Measurements from ENCODE around the gene RHBDL2. TPM values are rescaled to one million over a fixed set of nuclear protein-coding genes. Genes with fewer than 3 reads are reported as not detected.

The RHBDL2 gene
- total and polyA plus RNA-seq, 9 of the 15 experiments (the other 6 are each of a cell fraction or from before 2014, with no cell fraction given): not detected

GRCh38 chr1:38891753-38892152, 49.9 kb downstream of the RHBDL2 start:
- in situ Hi-C loops (cut with MboI) (no loop called here), intact Hi-C loops (cut with micrococcal nuclease) (no loop called here)
- FAIRE-seq: peak; percentile 42
- no peak overlapping the region for H2AFZ ChIP-seq (ENCODE audit: low read depth, low read length)
- no peaks in the 10 kb centered on the region for H3K79me2 ChIP-seq (ENCODE audit: control insufficient read depth, insufficient read depth, low read length)
- BruUV-seq (replicated peaks): no TSS peak
- CTCF ChIA-PET (ENCODE audit: low intra/inter-chr PET ratio): interaction anchor here (0.7 kb wide), 1 partner anchor 201 kb away, joined by 3 read pairs; no protein-coding TSS in a partner anchor
- peak; percentile 94 for ATAC-seq
- no peak overlapping the region for H3K9ac ChIP-seq (ENCODE audit: insufficient read depth in 1 of 2, low read depth in 2 of 2, low read length in 2 of 2)
- WGBS (ENCODE audit: insufficient coverage, low coverage, missing lambda C conversion rate): 0% methylated on average over 1 of the region's 1 CpG
- H3K9me1 ChIP-seq (ENCODE audit: control insufficient read depth, insufficient read depth, low read length): no peaks in the 10 kb centered on the region
- H3K36me3 ChIP-seq (ENCODE audit: control insufficient read depth, insufficient read depth, low read length): no peaks in the 10 kb centered on the region
- DNase-seq (ENCODE audit: extremely low read depth in 1 of 4, low spot score in 3 of 4): peak; percentile 49 to 66 (median 56)
- no peak overlapping the region for H3K4me2 ChIP-seq (ENCODE audit: insufficient read depth, low read length)
- POLR2A ChIA-PET: interaction anchor here (1.3 to 1.4 kb wide), 2 partner anchors 10 to 67 kb away, joined by 3 to 4 read pairs; no protein-coding TSS in a partner anchor
- H3K4me1 ChIP-seq (replicated peaks in 1 of 2; ENCODE audit: control insufficient read depth in 2 of 2, insufficient read depth in 2 of 2, low read length in 2 of 2): no peaks in the 10 kb centered on the region
- no peak overlapping the region for H3K27ac ChIP-seq (ENCODE audit: extremely low read depth, low read depth, low read length)
- no peak overlapping the region for H3K4me3 ChIP-seq
- H3K9me3 ChIP-seq (replicated peaks; ENCODE audit: control insufficient read depth, insufficient read depth, low read depth, low read length): no peaks in the 10 kb centered on the region
- no peaks in the 10 kb centered on the region for H4K20me1 ChIP-seq (replicated peaks; ENCODE audit: control insufficient read depth, insufficient read depth, low read length)
- H3K27me3 ChIP-seq (ENCODE audit: control insufficient read depth in 2 of 2, insufficient read depth in 2 of 2, low read length in 2 of 2): peaks cover 0 to 7% of the 10 kb centered on the region in 2 experiments; a peak in 3 of 5 replicates
- TF ChIP-seq PKNOX1 (IDR thresholded peaks at IDR 0.05): 0 out of 2 replicates have a peak, but pooled peaks have one; percentile 8
- no peak for TF ChIP-seq GATAD2A (IDR thresholded peaks at IDR 0.05)
- no peak for TF ChIP-seq CHD7 (IDR thresholded peaks at IDR 0.05; ENCODE audit: low read depth, low read length)
- TF ChIP-seq FOXP4 (CRISPR knock-in tag; IDR thresholded peaks at IDR 0.05; ENCODE audit: borderline replicate concordance): no peak
- no peak for TF ChIP-seq ZNF347 (CRISPR knock-in tag; IDR thresholded peaks at IDR 0.05; ENCODE audit: low read depth)
- TF ChIP-seq SMAD3 (CRISPR knock-in tag; conservative IDR thresholded peaks at IDR 0.05): no peak
- TF ChIP-seq HDAC2 (IDR thresholded peaks at IDR 0.05): no peak
- TF ChIP-seq ZNF134 (CRISPR knock-in tag; conservative IDR thresholded peaks at IDR 0.05): no peak

Measured in K562 (cell line).